Medulla oblongata (tissue), 1 donor: ENCODE measurements around the gene CSPG4.
"Not testable (repeated sequence)": the region's sequence is repeated elsewhere in the genome, so short reads cannot be mapped to it uniquely, and the experiment has no call there.

Experiments
- DNase-seq: peaks from one replicate; pipeline ENCODE4 v3.0.0-alpha.2; 2015; ENCODE audit errors: extremely low spot score

Gene CSPG4

DNA sequence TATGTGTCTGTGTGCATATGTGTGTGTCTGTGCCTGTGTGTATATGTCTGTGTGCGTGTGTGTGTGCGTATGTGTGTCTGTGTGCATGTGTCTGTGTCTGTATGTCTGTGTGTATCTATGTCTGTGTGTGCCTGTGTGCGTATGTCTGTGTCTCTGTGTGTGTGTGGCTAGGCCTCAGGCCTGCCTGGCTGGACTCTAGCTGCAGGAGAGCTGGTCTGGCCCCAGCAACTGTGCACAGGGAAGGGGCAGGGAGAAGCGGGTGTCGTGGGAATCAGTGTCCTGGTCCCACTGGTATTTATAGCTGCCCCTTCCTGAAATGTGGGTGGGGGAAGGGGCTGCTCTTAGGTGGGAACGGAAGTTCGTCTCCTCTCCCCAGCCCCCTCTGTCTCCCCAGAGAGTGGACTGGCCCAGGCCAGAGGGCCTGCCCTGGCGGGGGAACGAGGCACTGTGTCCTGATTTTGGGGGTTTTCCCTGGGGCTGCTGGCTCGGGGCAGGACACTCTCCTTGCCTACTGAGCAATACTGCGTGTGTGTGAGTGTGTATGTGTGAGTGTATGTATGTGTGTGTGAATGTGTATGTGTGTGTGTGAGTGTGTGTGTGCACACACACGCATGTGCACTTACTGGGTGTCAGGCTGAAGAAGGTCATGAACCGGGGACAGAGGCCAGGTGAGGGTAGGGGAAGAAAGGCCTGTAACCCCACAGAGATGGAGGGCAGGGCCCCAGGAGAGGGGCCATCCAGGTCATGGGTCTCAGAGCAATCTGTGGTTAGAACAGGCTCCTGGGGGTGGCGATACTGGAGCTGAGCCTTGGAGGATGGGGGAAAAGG lies 6.6 kb downstream of the CSPG4 start:
- DNase-seq: no peak

DNA sequence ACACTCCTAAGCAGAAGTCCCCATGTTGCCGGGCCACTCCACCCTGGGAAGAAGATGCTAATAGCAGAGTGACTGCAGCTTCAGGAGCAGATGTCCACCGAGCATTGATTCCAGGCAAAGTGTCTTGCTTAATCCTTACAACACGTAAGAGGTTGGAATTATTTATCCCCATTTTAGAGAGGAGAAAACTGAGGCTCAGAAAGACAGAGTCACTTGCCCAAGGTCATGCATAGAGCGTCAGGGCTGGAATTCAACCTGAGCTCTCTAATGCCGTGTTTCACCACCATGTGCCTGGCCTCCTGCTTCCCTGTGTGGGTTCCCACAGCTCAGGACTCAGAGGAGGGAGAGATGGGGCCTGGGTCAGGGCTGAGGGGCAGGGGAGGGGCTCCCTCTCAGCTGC lies 7.3 kb downstream of the CSPG4 start:
- not testable (repeated sequence) for DNase-seq

DNA sequence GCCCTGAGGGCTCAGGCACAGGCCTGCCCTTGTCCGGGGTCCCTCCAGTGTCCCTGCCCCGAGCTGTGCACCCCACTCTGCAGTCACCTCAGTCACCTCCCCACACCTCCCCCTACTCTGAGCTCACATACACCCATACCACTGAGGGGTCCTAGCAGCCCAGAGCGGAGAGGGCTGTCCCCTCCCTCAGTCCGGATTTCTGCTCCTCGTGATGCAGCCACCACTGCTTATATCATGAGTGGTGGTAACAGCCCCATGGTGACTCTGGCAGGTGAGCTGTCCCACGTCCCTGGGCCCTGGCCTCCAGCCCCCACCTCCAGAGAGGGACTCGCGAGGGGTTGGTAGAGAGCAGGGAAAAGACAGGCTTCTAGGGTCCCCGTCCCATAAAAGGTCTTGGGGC lies 8.0 kb downstream of the CSPG4 start:
- no peak for DNase-seq

DNA sequence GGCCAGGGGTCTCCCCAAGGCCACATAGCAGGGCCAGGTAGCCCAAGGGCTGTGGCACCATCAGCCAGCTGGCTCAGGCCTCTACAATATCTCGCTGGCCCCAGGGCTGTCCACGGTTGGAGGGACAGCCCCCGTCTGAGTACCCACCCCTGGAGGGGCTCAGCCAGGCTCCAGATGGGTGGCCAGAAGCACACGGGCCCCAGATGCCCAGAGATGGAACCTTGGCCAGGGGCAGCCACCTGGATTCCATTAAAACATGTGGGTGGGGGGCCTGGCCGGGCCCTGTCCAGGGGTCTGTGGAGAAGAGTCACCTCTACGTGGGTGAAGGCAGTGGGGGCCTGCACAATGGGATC lies 8.4 kb downstream of the CSPG4 start:
- no peak for DNase-seq

DNA sequence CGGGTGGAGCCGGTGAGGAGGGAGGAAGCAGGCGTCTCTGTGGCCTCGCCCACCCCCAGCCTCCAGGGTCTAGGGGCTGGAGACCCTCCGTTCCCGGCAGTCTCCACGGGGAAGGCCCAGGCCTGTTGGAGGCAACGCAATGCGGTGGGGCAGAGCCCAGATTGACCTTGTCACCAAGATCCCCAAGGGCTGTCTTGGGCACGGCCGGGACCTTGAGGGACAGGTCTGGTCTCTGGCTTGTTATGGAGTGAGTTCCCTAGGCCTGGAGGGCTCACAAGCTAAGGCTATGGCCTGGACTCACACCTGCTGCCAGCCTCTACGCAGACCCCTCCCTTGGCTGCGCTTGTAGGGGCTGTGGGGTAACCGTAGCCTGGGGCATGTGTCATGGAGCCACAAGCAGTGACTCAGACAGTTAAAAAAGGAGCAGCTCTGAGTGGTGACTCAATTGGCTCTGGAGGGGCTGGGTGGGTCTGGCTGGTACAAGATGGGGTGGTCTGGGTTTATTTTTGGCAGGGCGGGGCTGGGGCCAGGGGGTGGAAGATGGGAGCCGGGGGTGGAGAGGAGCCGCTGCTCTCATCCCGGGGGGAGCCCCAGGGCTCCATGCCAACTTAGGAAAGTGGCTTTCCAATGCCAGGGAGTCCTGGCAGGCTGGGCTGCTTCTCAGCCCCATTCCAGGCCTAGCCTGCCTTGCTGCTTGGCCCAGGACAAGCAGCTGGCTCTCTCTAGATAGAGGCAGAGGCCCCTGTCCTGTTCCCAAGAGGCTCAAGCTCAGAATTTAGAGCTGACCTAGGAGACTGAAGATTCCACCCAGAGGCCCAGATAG lies 9.0 kb downstream of the CSPG4 start:
- not testable (repeated sequence) for DNase-seq

DNA sequence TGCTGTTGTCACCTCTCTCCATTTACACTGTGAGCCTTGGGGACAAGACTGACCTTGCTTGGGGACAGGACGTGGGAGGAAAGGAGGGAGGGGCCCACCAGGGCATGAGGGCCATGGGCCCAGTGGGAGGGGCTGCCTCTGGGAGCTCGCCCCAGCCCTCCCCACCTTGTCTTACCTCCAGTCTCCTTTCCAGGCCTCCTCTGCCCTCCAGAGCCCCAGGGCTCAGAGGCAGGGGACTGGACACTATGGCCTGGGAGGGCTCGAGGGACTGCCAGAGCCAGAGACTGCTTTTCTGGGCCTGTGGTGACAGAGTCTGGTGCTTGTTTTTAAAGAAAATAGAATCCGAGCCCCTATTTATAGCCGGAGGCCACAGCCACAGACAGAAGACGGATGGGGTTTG lies 10.2 kb downstream of the CSPG4 start:
- DNase-seq: no peak

DNA sequence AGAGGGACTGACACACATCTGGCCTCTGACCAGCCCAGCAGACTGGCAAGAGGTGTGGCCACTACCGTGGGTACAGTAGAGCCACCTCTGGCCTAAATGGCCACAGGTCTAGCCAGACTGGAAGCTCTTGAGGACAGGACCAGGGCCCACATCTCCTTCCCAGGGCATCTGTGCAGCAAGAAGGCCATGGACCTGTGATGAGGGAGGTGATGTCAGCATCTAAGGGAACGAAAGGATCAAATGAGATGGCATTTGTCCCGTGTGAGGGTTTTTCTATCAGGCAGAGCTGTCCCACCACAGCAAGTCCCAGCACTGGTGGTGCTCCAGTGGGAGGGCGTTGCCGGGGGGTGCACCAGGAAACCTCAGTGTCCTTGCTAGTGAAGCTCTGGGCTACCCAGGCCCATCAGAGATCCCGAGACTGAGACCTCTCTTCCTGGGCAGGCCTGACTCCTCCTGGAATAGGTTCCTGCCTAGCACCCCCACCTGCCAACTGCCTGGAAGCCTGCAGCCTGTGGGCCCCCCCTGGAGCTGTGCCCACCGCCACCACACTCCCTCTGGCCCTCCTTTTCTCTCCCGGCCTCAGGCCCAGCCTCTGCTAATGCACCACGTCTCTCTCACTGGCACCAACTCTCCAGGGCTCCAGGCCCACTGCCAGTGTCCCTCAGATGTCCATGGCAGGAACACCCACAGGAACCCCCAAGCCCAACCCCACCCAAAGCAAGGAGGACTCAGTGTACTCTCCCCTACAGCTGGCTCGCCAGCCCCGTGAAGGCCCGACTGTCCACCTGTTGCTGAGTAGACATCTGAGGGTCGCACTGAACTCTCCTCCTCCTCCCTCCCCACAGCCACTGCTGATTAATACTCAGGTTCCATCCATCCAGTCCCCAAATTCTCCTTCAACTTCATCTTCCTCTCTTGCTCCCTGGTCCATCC lies 11.3 kb downstream of the CSPG4 start:
- not testable (repeated sequence) for DNase-seq

DNA sequence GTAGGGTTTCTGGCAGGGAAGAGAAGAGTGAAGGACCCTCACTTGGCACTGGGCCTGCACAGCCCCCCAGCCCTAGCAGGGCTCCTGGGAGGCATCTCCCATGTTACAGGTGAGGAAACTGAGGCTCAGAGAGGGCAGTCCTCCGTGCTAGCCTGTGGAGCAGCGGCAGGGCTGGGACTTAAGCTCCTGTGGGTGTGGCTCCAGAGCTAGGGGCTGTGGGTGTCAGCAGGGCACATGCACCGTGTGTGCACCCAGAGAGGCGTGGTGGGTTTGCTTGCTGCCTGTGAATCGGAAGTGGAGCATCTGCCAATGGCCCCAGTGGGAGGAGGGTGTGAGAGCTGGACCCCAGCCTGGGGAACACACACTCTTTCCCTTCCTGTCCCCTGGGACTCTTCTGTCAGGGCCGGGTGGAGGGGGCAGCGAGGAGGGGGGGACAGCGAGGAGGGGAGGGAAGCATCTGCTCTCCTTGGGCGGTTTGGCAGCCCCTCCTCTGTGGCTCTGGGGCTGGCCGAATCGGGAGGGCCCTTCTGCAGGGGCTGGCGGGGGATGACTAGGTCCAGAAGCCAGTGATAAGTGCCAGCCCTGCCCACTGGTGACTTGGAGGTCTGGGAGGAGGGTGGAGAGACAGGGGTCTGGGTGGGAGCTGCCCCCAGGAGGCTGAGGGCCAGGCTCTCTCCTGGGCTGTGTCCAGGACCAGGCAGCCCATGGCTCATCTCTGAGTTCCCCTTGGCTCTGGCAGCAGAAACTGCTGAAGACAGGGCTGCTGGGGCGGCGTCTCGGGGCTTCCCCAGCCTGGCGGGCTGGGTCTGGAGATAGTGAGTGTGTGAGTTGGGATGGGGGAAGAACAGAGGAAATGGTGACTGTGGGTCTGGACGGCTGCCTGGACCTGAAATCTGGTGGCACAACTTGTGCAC lies 12.4 kb downstream of the CSPG4 start:
- DNase-seq: peak; percentile 55

DNA sequence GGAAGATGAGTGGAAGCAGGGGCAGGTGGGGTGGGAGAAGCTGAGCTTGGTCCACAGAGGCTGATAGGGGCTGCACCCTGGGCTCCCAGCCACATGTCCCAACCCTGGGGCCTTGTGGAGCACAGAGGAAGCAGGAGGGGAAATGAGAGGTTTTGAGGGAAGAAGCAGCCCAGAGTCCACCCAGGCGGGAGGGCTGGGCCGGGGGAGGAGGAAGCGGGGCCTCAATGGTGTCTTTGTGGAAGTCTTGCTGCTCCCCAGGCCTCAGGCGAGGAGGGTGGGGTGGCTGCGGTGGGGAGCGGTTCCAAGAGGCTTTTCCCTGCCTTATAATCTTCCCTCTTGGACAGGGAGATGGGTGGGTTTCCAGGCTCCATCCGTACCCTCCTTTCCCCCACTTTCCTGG lies 13.1 kb downstream of the CSPG4 start:
- DNase-seq: peak; percentile 28

DNA sequence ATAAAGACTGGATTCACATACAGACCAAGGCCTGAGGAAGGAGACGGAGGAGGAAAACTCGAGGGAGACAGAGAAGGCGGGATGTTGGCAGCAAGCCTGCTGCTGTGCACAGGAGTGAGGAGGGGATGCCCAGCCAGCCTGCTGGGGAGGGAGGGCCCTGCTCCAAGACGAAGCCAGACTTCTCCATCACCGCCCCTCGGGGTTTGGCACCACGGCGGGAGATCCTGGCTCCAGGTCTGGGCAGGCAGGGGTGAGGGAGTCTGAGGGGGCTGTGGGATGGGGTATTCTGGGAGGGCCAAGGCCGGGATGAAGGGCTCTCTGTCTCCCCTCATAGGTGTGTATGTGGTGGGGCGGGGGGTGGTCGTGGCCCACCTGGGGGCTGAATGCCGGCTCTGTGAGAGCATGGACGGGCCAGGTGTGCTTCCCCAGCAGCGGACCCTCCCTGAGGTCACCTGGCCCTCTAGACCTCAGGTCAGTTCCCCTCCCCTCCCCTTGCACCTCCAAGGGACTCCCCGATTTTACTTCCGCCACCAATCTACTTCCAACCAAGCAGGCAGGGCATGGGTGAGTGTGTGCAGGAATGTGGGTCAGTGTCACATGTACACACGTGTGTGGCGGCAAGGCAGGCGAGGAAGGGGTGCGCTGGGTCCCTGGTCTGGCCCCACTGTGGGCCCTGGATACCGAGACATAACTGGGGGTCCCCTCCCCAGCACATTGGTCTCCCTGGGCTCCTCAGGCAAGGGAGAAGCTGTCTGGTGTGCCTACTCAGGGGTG lies 14.5 kb downstream of the CSPG4 start:
- not testable (repeated sequence) for DNase-seq

DNA sequence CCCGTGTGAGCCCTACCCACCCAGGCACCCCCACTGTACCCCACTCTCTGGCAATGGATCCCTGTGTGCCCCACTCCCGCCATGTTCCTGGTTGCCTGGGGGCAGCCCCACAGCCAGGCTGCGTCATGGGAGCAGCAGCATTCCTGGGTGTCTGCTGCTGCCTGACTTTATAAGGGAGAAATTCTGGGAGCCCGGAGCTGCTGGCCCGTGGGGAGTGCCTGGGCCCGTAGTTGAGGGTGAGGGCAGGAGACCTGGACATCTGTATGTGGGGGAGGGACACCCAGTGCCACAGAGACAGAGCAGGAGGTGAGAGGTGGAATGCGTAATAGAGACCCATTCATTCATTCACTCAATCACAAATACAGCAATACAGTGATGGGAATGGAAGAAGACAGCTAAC lies 15.1 kb downstream of the CSPG4 start:
- no peak for DNase-seq

DNA sequence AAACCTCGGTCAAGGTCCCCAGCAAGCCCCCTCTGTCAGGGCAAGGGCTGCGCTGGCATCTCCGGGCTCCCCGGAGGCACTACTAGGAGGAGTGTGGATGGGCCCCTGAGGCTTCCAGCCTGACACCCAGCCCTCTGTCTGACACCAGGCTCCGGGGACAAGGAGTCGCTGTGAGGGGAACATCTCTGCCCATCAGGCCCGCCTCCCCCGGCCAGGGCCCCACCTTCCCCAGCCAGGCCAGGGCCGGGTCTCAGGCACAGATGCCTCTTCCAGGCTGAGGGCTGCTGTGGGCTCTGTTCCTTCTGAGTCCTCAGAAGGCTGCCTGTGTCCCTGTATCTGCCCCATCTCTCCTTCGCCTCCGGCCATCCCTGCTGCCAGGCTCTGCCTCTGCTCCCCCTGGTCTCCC lies 15.8 kb downstream of the CSPG4 start:
- DNase-seq: no peak

DNA sequence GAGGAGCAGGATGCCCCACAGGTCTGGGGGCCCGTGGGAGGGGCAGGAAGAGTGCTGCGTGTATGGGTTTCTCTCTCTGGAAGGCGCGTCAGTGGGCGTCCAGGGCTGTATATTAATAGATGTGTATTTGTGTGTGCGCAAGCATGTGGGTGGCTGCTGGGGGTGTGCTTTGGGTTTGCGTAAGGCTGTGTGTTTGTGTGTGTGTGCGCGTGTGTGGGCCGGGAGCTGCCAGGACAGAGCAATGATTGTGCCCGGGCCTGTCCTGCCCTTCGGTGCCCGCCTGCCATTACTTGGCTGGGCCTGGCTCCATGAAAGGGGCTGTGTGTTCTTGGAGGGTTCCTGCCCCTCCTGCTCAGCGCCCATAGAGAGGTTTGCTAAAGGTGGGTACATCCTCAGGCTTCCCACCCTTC lies 16.3 kb downstream of the CSPG4 start:
- peak; percentile 52 for DNase-seq

DNA sequence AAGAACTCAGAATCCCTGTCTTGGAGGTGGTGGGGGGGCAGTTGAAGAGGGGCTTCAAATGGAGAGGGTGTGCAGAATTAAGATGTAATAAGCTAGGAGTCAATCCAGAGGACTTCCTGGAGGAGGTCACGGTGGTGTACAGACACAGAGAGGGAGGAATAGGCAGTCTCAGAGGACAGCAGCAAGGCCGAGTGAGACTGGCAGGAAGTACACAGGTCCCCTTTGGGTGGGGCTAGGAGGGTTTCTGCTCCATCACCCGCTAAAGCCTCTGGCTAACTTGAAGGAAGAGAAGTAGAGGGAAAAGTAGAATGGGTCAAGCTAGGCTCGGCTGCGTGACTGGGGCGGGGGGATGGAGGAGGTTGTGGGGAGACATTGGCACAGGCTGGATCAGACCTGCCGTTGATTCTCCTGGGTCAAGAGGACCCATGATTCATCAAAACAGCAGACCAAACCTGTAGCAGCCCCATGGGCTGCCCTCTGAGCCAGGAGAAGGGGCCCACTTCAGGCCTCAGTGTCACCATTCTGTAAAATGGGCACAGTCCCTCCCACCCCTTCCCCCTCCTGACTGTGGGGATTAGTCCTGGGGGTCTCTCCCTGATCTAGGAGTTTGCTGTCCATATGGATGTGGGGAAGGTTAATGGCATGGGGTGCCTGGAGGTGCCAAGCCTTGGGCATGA lies 16.9 kb downstream of the CSPG4 start:
- no peak for DNase-seq

DNA sequence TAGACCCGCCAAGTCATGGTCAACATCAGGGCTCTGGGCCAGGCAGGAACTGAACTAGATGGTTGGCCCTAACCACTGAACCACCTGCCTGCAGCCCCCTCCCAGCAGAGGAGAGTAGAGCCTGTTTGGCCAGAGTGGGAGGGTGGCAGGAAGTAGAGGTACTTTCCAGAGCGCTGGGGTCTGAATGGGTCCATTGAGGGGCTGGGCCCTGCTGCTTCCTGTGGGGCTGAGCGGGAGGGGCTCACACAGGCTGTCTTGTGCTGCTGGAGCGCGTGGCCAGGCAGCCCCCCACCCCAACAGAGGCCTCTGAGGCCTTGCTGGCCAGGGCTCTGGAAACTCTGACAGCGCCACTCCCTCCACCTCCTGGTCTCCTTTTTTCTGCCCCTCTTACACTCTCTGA lies 17.4 kb downstream of the CSPG4 start:
- DNase-seq: no peak

DNA sequence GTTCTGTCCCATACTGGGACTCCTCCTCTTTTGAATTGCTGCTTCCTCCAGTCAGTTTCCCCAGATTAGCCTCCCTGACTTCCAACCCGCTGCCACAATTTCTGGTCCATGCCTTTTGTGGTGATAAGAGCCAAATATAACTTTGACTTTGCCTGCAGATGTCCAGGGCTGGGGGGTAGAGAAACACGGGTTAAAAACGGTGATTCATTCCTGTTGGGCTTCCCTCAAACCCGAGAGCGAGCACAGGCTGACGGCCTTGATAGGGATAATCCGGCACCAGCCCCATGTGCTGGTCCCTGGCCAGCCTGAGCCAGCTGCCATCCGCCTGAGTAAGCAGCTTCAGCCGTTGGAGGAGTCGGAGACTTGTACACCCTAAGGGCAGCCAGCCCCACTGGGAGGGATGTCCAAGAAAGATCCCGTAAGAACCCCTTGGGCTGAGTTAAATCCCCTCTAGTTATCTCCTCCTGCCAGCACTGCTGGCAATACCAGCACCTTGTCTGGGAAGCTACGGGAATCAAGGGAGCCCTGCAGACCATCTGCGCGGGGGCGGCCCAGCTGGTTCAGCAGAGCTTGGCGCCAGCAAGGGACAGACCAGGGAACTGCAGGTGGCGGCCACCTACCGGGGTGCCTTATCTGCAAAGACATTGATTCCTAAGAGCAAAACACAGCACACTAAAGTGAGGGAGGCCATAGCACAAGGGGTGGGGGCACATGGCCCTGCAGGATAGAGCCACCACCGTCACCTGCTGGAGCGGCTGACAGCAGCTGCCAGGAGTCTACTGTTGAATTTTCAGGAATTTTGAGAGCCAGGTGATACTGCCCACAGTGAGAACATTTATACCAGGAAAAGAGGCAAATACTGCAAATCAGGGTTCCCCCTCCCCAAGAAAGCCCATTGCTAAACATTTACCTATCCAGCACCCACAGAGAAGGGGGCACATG lies 18.1 kb downstream of the CSPG4 start:
- DNase-seq: peak; percentile 47

DNA sequence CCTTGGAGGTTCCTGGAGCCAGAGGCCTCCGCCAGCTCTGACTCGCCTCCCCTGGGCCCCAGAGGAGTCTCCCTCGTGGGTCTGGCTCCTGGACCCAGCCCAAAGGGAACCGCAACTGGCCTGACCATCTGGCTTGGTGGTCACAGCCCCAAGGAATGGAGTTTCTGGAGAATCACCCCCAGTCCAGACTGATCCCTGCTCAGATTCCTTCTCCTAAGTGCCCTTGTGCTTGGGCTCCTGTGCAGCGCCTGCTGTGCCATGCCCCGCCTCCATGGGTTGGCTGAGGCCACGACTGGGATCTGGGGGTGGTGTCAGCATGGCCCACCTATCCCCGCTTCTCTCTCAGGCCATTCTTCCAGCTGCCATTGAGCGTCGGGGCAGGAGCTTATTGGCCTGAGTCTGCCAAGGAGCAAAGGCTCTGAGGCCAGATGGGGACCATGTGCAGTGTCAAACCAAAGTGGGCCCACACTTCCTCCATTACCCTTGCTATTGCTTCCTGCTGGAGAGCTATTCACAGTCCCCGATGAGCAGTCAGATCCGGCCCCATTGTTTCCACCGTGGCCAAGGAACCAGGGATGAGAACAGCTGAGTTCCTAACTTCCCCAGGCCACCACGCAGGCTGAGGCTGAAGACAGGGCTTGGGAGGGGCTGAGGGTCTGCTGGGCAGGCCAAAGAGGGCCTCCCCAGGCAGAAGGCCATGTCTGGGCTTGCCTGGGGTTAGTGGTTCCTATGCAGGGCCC lies 19.0 kb downstream of the CSPG4 start:
- no peak for DNase-seq

DNA sequence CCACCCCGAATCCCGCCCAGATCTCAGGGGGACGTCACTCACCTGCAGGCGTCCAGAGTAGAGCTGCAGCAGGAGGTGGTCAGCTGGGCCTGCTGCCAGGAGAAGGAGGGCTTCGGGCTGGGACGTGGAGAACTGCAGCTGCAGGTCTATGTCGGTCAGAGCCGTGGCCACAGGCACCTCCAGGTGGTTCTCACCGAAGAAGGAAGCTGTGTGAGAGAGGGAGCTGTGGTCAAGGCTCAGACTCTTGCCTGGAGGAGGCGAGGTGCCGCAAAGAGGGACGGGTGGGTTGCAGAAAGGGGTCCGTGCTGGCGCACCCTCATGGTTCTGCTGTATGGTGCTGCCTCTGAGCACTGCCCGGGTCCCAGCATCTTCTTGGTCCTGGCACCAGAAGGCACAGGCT lies 19.6 kb downstream of the CSPG4 start:
- not testable (repeated sequence) for DNase-seq
